Progenitor cell of endocrine pancreas (in vitro differentiated cells): ENCODE results near the gene SLC7A11. TPM values are rescaled to one million over a fixed set of nuclear protein-coding genes. Genes with fewer than 3 reads are reported as not detected.

Source experiments
- DNase-seq: peaks from one replicate; pipeline ENCODE4 v3.0.0; 2021; ENCODE audit warnings: low spot score; ENCODE audit not compliant: unreplicated experiment
- H3K27ac Mint-ChIP-seq: 2 replicates; pipeline ENCODE4 v1.8.0; 2021; ENCODE audit warnings: mild to moderate bottlenecking, moderate library complexity, mixed read lengths
- H3K27me3 Mint-ChIP-seq: 2 replicates; pipeline ENCODE4 v1.8.0; 2021; ENCODE audit warnings: mixed read lengths
- H3K36me3 Mint-ChIP-seq: 2 replicates; pipeline ENCODE4 v1.8.0; 2022; ENCODE audit warnings: mixed read lengths; ENCODE audit not compliant: insufficient read depth
- H3K4me1 Mint-ChIP-seq: 2 replicates; pipeline ENCODE4 v1.8.0; 2021; ENCODE audit warnings: low read depth, mixed read lengths
- H3K4me3 Mint-ChIP-seq: 2 replicates; pipeline ENCODE4 v1.8.0; 2021; ENCODE audit warnings: low read depth, mild to moderate bottlenecking, moderate library complexity, mixed read lengths
- H3K9me3 Mint-ChIP-seq: 2 replicates; pipeline ENCODE4 v1.8.0; 2021; ENCODE audit warnings: low read depth, mixed read lengths
- total RNA-seq: library from RNA; stranded (reverse); gene quantifications from 2 replicates; pipeline ENCODE4 v1.2.1, GENCODE V29; 2021
- TF ChIP-seq, protein P1 (sequence below): fragments of 200-600 bp; sonication (generic); IDR thresholded peaks from one replicate; pipeline ENCODE4 v1.5.0; 2021; ENCODE audit warnings: antibody characterized with exemption, mild to moderate bottlenecking; ENCODE audit not compliant: unreplicated experiment

Gene SLC7A11
- total RNA-seq, 1 donor from 2014 or later = 8.2 TPM

DNA sequence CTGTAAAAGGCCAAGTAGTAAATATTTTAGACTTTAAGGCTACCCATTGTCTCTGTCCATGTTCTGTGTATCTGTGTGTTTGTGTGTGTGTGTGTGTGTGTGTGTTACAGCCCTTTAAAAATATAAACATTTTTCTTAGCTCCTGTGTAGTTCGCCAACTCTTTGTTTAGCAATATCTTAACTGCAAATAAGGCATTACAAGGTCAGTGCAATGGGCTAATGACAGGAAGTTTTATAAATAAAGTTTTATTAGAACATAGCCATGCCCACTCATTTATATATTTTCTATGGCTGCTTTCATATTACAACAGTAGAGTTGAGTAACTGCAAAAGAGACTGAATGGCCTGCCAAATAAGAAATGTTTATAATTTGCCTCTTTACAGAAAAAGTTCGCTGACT lies 5.9 kb upstream of the SLC7A11 start:
- H3K36me3 Mint-ChIP-seq = no peaks in the 10 kb centered on the region
- no peaks in the 10 kb centered on the region for H3K9me3 Mint-ChIP-seq
- TF ChIP-seq, protein P1, sequence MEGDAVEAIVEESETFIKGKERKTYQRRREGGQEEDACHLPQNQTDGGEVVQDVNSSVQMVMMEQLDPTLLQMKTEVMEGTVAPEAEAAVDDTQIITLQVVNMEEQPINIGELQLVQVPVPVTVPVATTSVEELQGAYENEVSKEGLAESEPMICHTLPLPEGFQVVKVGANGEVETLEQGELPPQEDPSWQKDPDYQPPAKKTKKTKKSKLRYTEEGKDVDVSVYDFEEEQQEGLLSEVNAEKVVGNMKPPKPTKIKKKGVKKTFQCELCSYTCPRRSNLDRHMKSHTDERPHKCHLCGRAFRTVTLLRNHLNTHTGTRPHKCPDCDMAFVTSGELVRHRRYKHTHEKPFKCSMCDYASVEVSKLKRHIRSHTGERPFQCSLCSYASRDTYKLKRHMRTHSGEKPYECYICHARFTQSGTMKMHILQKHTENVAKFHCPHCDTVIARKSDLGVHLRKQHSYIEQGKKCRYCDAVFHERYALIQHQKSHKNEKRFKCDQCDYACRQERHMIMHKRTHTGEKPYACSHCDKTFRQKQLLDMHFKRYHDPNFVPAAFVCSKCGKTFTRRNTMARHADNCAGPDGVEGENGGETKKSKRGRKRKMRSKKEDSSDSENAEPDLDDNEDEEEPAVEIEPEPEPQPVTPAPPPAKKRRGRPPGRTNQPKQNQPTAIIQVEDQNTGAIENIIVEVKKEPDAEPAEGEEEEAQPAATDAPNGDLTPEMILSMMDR = no peak
- no peak for DNase-seq
- no peak overlapping the region for H3K4me3 Mint-ChIP-seq
- peaks cover 4% of the 10 kb centered on the region for H3K4me1 Mint-ChIP-seq
- H3K27ac Mint-ChIP-seq = no peak overlapping the region
- H3K27me3 Mint-ChIP-seq = no peaks in the 10 kb centered on the region

DNA sequence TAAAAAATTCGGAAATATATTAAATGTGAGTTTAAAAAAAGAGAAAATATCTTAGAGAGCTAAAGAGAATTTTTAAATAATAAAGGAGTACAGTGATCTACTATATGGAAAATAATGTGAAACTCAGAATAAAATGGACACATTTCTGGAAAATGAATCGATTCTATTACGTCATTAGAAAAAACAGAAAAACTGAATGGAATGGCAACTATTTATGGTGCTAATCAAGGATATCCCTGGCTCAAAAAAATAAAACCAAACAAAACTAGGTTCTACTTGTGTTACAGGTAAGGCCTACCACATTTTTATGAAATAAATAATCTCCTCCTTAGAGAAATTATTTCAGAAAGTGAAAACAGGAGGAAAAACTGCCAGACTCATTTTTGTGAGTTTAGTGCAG lies 5.5 kb upstream of the SLC7A11 start:
- TF ChIP-seq, protein P1 = no peak
- H3K4me1 Mint-ChIP-seq = peaks cover 4% of the 10 kb centered on the region
- H3K36me3 Mint-ChIP-seq = no peaks in the 10 kb centered on the region
- no peak for DNase-seq
- H3K27ac Mint-ChIP-seq = no peak overlapping the region
- no peak overlapping the region for H3K4me3 Mint-ChIP-seq
- no peaks in the 10 kb centered on the region for H3K9me3 Mint-ChIP-seq
- no peaks in the 10 kb centered on the region for H3K27me3 Mint-ChIP-seq

DNA sequence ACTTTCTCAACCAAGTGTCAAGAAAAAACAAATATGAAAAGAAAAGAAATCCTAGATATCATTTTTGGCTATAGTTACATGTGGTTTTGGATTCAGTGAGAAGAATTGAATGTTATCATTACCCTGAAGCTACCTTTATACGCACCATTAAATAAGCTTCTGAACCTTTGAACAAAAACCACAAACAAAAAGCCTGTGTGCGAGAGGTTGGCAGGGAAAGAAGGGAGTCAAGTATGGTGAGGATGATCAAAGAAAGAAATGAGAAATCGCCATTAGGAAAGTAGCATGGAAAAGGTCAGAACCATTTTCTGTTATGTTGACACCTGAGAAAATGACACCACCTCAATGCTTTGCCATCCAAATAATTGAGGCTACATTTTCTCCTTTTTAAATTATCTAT lies 1.2 kb upstream of the SLC7A11 start:
- DNase-seq = no peak
- Mint-ChIP-seq H3K9me3 (no peaks in the 10 kb centered on the region), H3K36me3 (no peaks in the 10 kb centered on the region), H3K4me3 (no peak overlapping the region), H3K27ac (peak overlapping the region; percentile 16), H3K27me3 (no peaks in the 10 kb centered on the region), H3K4me1 (peaks cover 29% of the 10 kb centered on the region)
- TF ChIP-seq, protein P1 = no peak

DNA sequence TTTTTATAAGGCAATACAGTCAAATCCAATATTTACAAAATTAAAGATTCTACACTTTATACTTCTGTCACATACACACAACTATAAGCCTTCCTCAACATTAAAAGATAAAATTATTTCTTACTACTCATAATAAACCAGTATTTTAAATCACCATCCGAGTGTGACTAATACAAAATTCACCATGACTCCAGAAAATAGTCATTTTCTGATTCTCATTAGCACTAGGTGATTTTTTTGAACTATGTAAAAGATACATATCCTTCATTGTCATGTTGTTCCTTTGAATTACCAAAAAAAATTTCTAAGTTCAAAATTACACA lies 646 bp upstream of the SLC7A11 start:
- Mint-ChIP-seq H3K4me1 (peaks cover 29% of the 10 kb centered on the region), H3K27me3 (no peaks in the 10 kb centered on the region), H3K36me3 (no peaks in the 10 kb centered on the region), H3K9me3 (no peaks in the 10 kb centered on the region), H3K27ac (peak overlapping the region; percentile 99), H3K4me3 (peak overlapping the region; percentile 78)
- no peak for DNase-seq
- TF ChIP-seq, protein P1 = no peak

DNA sequence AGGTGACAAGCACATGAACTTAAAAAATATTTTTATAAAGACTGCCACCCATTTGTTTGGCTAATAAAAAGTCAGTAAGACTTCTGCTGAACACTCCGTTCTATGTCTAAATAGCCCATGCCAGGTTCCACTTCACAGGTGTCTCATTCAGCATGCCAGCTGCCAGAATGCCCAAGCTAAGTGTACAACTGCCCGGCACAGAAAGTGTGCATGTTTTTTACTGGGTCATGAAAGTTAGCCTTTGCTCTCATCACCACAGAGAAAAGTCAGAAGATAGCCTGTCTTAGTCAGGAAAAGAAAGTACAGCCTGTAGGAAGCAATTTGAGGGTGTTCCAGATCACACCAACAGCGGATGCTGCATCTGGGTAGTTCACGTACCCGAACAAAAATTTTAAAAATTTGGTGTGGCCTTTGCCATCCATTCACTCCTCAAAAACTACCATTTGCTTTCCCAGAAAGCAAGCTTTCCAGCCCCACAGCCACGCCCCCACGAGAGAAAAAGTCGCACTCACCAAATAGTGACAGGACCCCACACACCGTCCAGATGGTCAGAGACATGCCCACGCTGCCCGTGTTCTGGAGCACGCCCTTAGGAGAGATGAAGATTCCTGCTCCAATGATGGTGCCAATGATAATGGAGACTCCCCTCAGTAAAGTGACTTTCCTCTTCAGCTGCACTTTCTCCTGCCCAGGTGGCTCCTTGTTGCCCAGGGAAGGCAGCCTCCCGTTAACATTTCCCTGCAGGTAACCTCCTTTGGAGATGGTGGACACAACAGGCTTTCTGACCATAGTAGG lies 671 bp downstream of the SLC7A11 start:
- Mint-ChIP-seq H3K9me3 (no peaks in the 10 kb centered on the region), H3K27ac (peak overlapping the region; percentile 99), H3K4me1 (peaks cover 29% of the 10 kb centered on the region), H3K36me3 (peaks cover under 1% of the 10 kb centered on the region), H3K27me3 (no peaks in the 10 kb centered on the region), H3K4me3 (peak overlapping the region; percentile 78)
- no peak for DNase-seq
- TF ChIP-seq, protein P1 = no peak
